ENCODE data around the gene ZNF670.
"Not testable (repeated sequence)": the region's sequence is repeated elsewhere in the genome, so short reads cannot be mapped to it uniquely, and the experiment has no call there.

Gene ZNF670

GRCh38 chr1:247037511-247038320, 40.9 kb downstream of the ZNF670 start:
- DNase-seq = peak; percentile 9

DNA sequence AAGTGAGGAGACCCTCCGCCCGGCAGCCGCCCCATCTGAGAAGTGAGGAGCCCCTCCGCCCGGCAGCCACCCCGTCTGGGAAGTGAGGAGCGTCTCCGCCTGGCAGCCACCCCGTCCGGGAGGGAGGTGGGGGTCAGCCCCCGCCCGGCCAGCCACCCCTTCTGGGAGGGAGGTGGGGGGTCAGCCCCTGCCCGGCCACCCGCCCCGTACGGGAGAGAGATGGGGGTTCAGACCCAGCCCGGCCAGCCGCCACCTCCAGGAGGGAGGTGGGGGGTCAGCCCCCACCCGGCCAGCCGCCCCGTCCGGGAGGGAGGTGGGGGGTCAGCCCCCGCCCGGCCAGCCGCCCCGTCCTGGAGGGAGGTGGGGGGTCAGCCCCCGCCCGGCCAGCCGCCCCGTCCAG, 46.3 kb downstream of the ZNF670 start:
- not testable (repeated sequence) for DNase-seq
